HepG2 (cell line): ENCODE results near the gene FRMD4A. TPM values are rescaled to one million over a fixed set of nuclear protein-coding genes. Genes with fewer than 3 reads are reported as not detected.

ENCODE experiments used
- ATAC-seq: fragments of 200-7000 bp; cut with Tn5 transposase; 3 replicates; pipeline ENCODE4 v1.9.1; 2020; ENCODE audit warnings: mild to moderate bottlenecking, moderate library complexity
- BruUV-seq: library from RNA; stranded (reverse); fragments of 400-500 nt; replicated peaks from 2 replicates; lab custom pipeline; 2021; lab: Mats Ljungman, UMichigan
- CTCF ChIA-PET: fragments of 300-600 bp; formaldehyde crosslinking; extraction: SDS; loops from one replicate; lab custom pipeline; 2021; ENCODE audit warnings: low total read pairs, inconsistent platforms, low intra/inter-chr PET ratio; lab: Yijun Ruan, JAX
- POLR2A ChIA-PET: fragments of 350-600 bp; sonication (Branson Sonifier 250); formaldehyde crosslinking; loops from one replicate; lab custom pipeline; 2020; ENCODE audit warnings: antibody characterized with exemption, inconsistent platforms; lab: Yijun Ruan, JAX
- DNase-seq: peaks from one replicate; pipeline ENCODE4 v3.0.0-alpha.2; 2015; ENCODE audit warnings: low spot score
- FAIRE-seq: peaks from 3 replicates; lab custom pipeline; 2011; peaks lifted over from hg19 to GRCh38; lab: Jason Lieb, UNC
- H2AFZ ChIP-seq: one replicate; pipeline ENCODE4 v1.6.1; 2011; ENCODE audit warnings: low read length, inconsistent platforms
- H3K27ac ChIP-seq: fragments of 300-600 bp; 3 replicates; pipeline ENCODE4 v1.8.0; 2011; ENCODE audit warnings: mixed run types, mild to moderate bottlenecking, mixed read lengths, low read length, inconsistent platforms; ENCODE audit not compliant: insufficient read depth; ENCODE audit errors: extremely low read length
- H3K27me3 ChIP-seq, 2 experiments: fragments of 200-600 bp in 1 of 2; 2 replicates in 1 of 2; 3 replicates in 1 of 2; pipeline versions ENCODE4 v1.6.0 to v1.8.0; 2011; ENCODE audit warnings: low read length in 2 of 2, mild to moderate bottlenecking in 2 of 2, moderate library complexity in 2 of 2, inconsistent platforms in 1 of 2; ENCODE audit not compliant: insufficient read depth in 2 of 2, control insufficient read depth in 1 of 2
- H3K36me3 ChIP-seq, 2 experiments: fragments of 200-600 bp in 1 of 2; replicated peaks in 1 of 2; 2 replicates in 1 of 2; 3 replicates in 1 of 2; pipeline versions ENCODE4 v1.5.1 to v1.8.0; 2011; ENCODE audit warnings: low read length in 2 of 2, inconsistent platforms in 1 of 2; ENCODE audit not compliant: insufficient read depth in 2 of 2, control insufficient read depth in 1 of 2
- H3K4me1 ChIP-seq: 2 replicates; pipeline ENCODE4 v1.5.1; 2012; ENCODE audit warnings: low read length, inconsistent platforms; ENCODE audit not compliant: insufficient read depth
- H3K4me2 ChIP-seq: 2 replicates; pipeline ENCODE4 v1.6.0; 2011; ENCODE audit warnings: low read depth, low read length, inconsistent platforms
- H3K4me3 ChIP-seq, 3 experiments: fragments of 200-600 bp in 1 of 3; sonication (generic), shearing (Covaris generic) in 1 of 3; replicated peaks in 1 of 3; 2 replicates each; pipeline ENCODE4 v1.5.1; 2011 to 2016; ENCODE audit warnings: low read length in 3 of 3, inconsistent platforms in 2 of 3, low read depth in 2 of 3, mild to moderate bottlenecking in 2 of 3, control low read depth in 1 of 3, mixed read lengths in 1 of 3; ENCODE audit not compliant: insufficient read depth in 1 of 3
- H3K79me2 ChIP-seq: one replicate; pipeline ENCODE4 v1.6.1; 2011; ENCODE audit warnings: low read length, inconsistent platforms; ENCODE audit not compliant: insufficient read depth
- H3K9ac ChIP-seq: 2 replicates; pipeline ENCODE4 v1.6.0; 2011; ENCODE audit warnings: mild to moderate bottlenecking, low read depth, low read length, inconsistent platforms; ENCODE audit not compliant: insufficient read depth
- H3K9me3 ChIP-seq: 2 replicates; pipeline ENCODE4 v1.5.1; 2012; ENCODE audit warnings: mild to moderate bottlenecking, low read length
- H4K20me1 ChIP-seq: 2 replicates; pipeline ENCODE4 v1.6.0; 2011; ENCODE audit warnings: inconsistent platforms, mild to moderate bottlenecking, low read length, moderate library complexity; ENCODE audit not compliant: insufficient read depth
- CHD4 ChIP-seq: fragments of 200-600 bp; sonication (generic); IDR thresholded peaks from 2 replicates; pipeline ENCODE4 v1.7.0; 2017; ENCODE audit warnings: mild to moderate bottlenecking, low read length, borderline replicate concordance
- KDM4B ChIP-seq: sonication (generic); formaldehyde crosslinking; IDR thresholded peaks from 2 replicates; pipeline ENCODE4 v1.4.0; 2020; ENCODE audit warnings: missing genetic modification reagents
- MED8 ChIP-seq: sonication (generic); formaldehyde crosslinking; IDR thresholded peaks from 2 replicates; pipeline ENCODE4 v1.8.1; 2023; ENCODE audit warnings: mild to moderate bottlenecking, missing genetic modification reagents; ENCODE audit not compliant: insufficient replicate concordance
- MTA1 ChIP-seq: sonication (generic); formaldehyde crosslinking; IDR thresholded peaks from 2 replicates; pipeline ENCODE4 v1.4.0; 2020; ENCODE audit warnings: missing genetic modification reagents, mild to moderate bottlenecking, borderline replicate concordance
- TEAD3 ChIP-seq: optimal IDR thresholded peaks from 2 replicates; pipeline ENCODE3; 2016; ENCODE audit warnings: borderline replicate concordance
- ZNF512 ChIP-seq: sonication (generic); formaldehyde crosslinking; IDR thresholded peaks from 2 replicates; pipeline ENCODE4 v1.4.0; 2020; ENCODE audit warnings: mild to moderate bottlenecking, missing genetic modification reagents
- ZNF746 ChIP-seq: sonication (generic); formaldehyde crosslinking; IDR thresholded peaks from 2 replicates; pipeline ENCODE4 v1.8.0; 2022; ENCODE audit warnings: mild to moderate bottlenecking, missing genetic modification reagents
- WGBS: methylation state at CpG from one replicate; pipeline ENCODE4 v1.1.6; 2017; ENCODE audit warnings: low lambda C conversion rate; 5-methylcytosine and 5-hydroxymethylcytosine counted together
- in situ Hi-C: cut with HindIII; loops from 2 replicates; pipeline ENCODE4 v1.10.0; 2017; ENCODE audit warnings: low pct_unique_long_range_greater_than_20kb; ENCODE audit not compliant: extremely low pct_ligation_motif_present
- intact Hi-C: fragments of 100-400 bp; cut with micrococcal nuclease; formaldehyde crosslinking; loops from one replicate; pipeline ENCODE4 v1.10.0; 2022; ENCODE audit not compliant: unreplicated experiment
- polyA plus RNA-seq, 8 experiments: library from polyadenylated mRNA; depleted of rRNA in 3 of 8; stranded (reverse) in 7 of 8; unstranded in 1 of 8; fragments of >200 nt; fragmentation: Illumina TruSeq in 4 of 8; extraction: Trizol in 4 of 8; gene quantifications; 2 replicates each; pipeline versions ENCODE4 v1.2.1 to v1.2.3, GENCODE V29; 2011 to 2016; ENCODE audit warnings: low read depth in 4 of 8, missing spikeins in 1 of 8, mixed read lengths in 1 of 8; ENCODE audit not compliant: insufficient read depth in 1 of 8
- total RNA-seq, 5 experiments: library from RNA; depleted of rRNA; stranded (reverse); fragments of >200 nt; fragmentation: Illumina TruSeq; extraction: Trizol; gene quantifications; 2 replicates each; pipeline ENCODE4 v1.2.3, GENCODE V29; 2016; ENCODE audit warnings: low read depth in 1 of 5
- TF ChIP-seq, protein P1 (sequence below): sonication (generic); formaldehyde crosslinking; IDR thresholded peaks from 2 replicates; pipeline ENCODE4 v1.4.0; 2020; ENCODE audit warnings: missing genetic modification reagents, borderline replicate concordance
- TF ChIP-seq, protein P2 (sequence below): sonication (generic); formaldehyde crosslinking; IDR thresholded peaks from 2 replicates; pipeline ENCODE4 v1.4.0; 2020; ENCODE audit warnings: mild to moderate bottlenecking, missing genetic modification reagents

The FRMD4A gene
- total and polyA plus RNA-seq, 2 of the 13 experiments (the other 11 are each of a cell fraction or from before 2014, with no cell fraction given): 0.09 to 0.26 TPM

DNA sequence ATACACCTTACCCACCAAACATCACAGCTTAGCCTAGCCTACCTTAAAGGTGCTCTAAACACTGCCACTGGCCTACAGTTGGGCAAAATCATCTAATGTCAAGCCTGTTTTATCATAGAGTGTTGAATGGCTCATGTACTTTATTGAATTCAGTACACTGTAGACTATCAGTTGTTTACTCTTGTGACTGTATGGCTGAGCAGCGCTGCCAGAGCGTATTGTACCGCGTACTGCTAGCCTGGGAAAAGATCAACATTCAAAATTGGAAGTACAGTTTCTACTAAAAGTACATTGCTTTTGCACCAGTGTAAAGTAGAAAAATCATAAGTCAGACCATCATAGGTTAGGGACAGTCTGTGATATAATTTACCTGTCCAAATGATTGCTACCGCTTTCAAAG is 517.2 kb downstream of the FRMD4A start:
- no peaks in the 10 kb centered on the region for H3K36me3 ChIP-seq
- no peak overlapping the region for H3K27ac ChIP-seq
- ChIA-PET CTCF (no interaction called here), POLR2A (no interaction called here)
- intact Hi-C loops (no loop called here), in situ Hi-C loops (no loop called here)
- H3K4me3 ChIP-seq: no peak overlapping the region
- ATAC-seq (no peak), DNase-seq (no peak), FAIRE-seq (no peak)
- H3K9me3 ChIP-seq: no peaks in the 10 kb centered on the region
- no peaks in the 10 kb centered on the region for H4K20me1 ChIP-seq
- H2AFZ ChIP-seq: no peak overlapping the region
- no peaks in the 10 kb centered on the region for H3K79me2 ChIP-seq
- TF ChIP-seq ZNF512 (CRISPR knock-in tag) (no peak), KDM4B (CRISPR knock-in tag) (no peak), CHD4 (no peak), MED8 (CRISPR knock-in tag) (no peak), ZNF746 (CRISPR knock-in tag) (no peak), TEAD3 (CRISPR knock-in tag) (no peak), MTA1 (CRISPR knock-in tag) (no peak)
- TF ChIP-seq, protein P1, sequence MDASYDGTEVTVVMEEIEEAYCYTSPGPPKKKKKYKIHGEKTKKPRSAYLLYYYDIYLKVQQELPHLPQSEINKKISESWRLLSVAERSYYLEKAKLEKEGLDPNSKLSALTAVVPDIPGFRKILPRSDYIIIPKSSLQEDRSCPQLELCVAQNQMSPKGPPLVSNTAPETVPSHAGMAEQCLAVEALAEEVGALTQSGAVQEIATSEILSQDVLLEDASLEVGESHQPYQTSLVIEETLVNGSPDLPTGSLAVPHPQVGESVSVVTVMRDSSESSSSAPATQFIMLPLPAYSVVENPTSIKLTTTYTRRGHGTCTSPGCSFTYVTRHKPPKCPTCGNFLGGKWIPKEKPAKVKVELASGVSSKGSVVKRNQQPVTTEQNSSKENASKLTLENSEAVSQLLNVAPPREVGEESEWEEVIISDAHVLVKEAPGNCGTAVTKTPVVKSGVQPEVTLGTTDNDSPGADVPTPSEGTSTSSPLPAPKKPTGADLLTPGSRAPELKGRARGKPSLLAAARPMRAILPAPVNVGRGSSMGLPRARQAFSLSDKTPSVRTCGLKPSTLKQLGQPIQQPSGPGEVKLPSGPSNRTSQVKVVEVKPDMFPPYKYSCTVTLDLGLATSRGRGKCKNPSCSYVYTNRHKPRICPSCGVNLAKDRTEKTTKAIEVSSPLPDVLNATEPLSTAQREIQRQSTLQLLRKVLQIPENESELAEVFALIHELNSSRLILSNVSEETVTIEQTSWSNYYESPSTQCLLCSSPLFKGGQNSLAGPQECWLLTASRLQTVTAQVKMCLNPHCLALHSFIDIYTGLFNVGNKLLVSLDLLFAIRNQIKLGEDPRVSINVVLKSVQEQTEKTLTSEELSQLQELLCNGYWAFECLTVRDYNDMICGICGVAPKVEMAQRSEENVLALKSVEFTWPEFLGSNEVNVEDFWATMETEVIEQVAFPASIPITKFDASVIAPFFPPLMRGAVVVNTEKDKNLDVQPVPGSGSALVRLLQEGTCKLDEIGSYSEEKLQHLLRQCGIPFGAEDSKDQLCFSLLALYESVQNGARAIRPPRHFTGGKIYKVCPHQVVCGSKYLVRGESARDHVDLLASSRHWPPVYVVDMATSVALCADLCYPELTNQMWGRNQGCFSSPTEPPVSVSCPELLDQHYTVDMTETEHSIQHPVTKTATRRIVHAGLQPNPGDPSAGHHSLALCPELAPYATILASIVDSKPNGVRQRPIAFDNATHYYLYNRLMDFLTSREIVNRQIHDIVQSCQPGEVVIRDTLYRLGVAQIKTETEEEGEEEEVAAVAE: no peak
- TF ChIP-seq, protein P2, sequence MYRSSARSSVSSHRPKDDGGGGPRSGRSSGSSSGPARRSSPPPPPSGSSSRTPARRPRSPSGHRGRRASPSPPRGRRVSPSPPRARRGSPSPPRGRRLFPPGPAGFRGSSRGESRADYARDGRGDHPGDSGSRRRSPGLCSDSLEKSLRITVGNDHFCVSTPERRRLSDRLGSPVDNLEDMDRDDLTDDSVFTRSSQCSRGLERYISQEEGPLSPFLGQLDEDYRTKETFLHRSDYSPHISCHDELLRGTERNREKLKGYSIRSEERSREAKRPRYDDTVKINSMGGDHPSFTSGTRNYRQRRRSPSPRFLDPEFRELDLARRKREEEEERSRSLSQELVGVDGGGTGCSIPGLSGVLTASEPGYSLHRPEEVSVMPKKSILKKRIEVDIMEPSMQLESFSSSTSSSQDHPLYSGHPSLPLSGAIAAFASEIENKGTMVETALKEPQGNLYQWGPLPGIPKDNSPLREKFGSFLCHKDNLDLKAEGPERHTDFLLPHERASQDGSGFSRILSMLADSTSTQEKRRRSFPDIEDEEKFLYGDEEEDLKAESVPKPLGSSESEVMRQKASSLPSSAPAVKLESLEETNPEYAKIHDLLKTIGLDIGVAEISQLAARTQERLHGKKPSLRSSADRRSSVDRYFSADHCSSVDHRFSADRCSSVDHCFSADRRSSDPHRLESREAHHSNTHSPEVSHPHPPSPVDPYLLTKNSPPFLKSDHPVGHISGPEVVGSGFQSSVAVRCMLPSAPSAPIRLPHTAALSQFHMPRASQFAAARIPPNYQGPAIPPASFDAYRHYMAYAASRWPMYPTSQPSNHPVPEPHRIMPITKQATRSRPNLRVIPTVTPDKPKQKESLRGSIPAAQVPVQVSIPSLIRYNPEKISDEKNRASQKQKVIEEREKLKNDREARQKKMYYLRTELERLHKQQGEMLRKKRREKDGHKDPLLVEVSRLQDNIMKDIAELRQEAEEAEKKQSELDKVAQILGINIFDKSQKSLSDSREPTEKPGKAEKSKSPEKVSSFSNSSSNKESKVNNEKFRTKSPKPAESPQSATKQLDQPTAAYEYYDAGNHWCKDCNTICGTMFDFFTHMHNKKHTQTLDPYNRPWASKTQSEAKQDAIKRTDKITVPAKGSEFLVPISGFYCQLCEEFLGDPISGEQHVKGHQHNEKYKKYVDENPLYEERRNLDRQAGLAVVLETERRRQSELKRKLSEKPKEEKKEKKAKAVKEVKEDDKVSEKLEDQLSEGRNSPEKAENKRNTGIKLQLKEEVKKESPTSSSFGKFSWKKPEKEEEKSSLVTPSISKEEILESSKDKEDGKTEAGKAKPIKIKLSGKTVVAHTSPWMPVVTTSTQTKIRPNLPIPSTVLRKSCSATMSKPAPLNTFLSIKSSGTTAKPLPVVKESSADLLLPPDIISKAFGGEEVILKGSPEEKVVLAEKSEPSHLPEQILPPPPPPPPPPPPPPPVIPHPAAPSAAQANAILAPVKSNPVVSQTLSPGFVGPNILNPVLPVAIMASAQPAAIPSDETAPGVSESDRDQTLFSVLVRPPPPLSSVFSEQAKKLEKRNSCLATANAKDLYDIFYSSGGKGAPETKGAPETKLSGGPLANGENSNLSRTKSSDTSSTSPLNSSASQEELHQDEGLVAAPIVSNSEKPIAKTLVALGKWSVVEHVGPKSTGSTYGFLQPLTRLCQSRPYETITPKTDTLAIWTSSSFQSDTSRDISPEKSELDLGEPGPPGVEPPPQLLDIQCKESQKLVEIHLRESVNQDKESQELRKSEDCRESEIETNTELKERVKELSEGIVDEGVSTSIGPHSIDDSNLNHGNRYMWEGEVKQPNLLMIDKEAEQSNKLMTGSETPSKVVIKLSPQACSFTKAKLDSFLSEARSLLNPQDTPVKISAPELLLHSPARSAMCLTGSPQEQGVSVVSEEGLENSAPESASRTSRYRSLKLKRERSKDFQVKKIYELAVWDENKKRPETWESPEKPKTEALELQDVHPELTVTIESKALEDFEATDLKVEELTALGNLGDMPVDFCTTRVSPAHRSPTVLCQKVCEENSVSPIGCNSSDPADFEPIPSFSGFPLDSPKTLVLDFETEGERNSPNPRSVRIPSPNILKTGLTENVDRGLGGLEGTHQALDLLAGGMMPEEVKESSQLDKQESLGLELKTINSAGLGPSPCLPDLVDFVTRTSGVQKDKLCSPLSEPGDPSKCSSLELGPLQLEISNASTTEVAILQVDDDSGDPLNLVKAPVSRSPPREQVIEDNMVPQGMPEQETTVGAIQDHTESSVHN (CRISPR knock-in tag): no peak
- BruUV-seq: no TSS peak
- no peak overlapping the region for H3K4me2 ChIP-seq
- no peaks in the 10 kb centered on the region for H3K4me1 ChIP-seq
- WGBS: 29% methylated on average over 5 of the region's 5 CpGs
- H3K9ac ChIP-seq: no peak overlapping the region
- peaks cover 0 to 13% of the 10 kb centered on the region in 2 experiments; a peak in 1 of 5 replicates for H3K27me3 ChIP-seq
